Psoas muscle (tissue), 8 donors: ENCODE results near the gene MTG1. TPM values are rescaled to one million over a fixed set of nuclear protein-coding genes. Genes with fewer than 3 reads are reported as not detected.
"Not testable (repeated sequence)": the region's sequence is repeated elsewhere in the genome, so short reads cannot be mapped to it uniquely, and the experiment has no call there.

ENCODE experiments used
- ATAC-seq, 4 donors: fragments of 200-7000 bp; cut with Tn5 transposase; one replicate each; pipeline ENCODE4 v1.9.1; 2020; ENCODE audit warnings: moderate library complexity in 3 of 4, mild to moderate bottlenecking in 2 of 4
- DNase-seq, 2 donors: peaks; one replicate each; pipeline ENCODE4 v3.0.0-alpha.2; 2020
- H3K27ac ChIP-seq: fragments of 200-600 bp; one replicate; pipeline ENCODE4 v1.8.0; 2022
- H3K27me3 ChIP-seq, 3 donors: fragments of 200-600 bp in 1 of 3; one replicate each; pipeline versions ENCODE4 v1.6.1 to v1.8.0; 2013 to 2022; ENCODE audit warnings: low read length in 2 of 3, mild to moderate bottlenecking in 2 of 3, moderate library complexity in 1 of 3; ENCODE audit not compliant: insufficient read depth in 3 of 3
- H3K36me3 ChIP-seq, 2 donors: fragments of 200-600 bp in 1 of 2; one replicate each; pipeline versions ENCODE4 v1.6.1 to v1.8.0; 2013 to 2022; ENCODE audit warnings: low read depth in 1 of 2, mild to moderate bottlenecking in 1 of 2, moderate library complexity in 1 of 2; ENCODE audit not compliant: insufficient read depth in 1 of 2
- H3K4me1 ChIP-seq: fragments of 200-600 bp; one replicate; pipeline ENCODE4 v1.8.0; 2022
- H3K4me3 ChIP-seq: fragments of 200-600 bp; one replicate; pipeline ENCODE4 v1.8.0; 2022; ENCODE audit warnings: mild to moderate bottlenecking
- H3K9me3 ChIP-seq: fragments of 200-600 bp; one replicate; pipeline ENCODE4 v1.8.0; 2022
- CTCF ChIP-seq: fragments of 200-600 bp; IDR thresholded peaks from one replicate; pipeline ENCODE4 v1.8.0; 2022; ENCODE audit warnings: antibody characterized with exemption
- WGBS, 3 donors: extraction: QIAGEN DNeasy Blood & Tissue Kit; methylation state at CpG; one replicate each; pipeline versions ENCODE4 v1.1.6 to v1.1.7; 2013; 5-methylcytosine and 5-hydroxymethylcytosine counted together
- intact Hi-C, 2 donors: fragments of 100-400 bp; cut with DNase I; formaldehyde crosslinking; loops; one replicate each; pipeline versions ENCODE4 v1.11.0 to v1.14.2; 2022
- polyA plus RNA-seq, 3 donors: library from polyadenylated mRNA; stranded (reverse); fragments of 200-250 nt; gene quantifications; one replicate each; pipeline ENCODE4 v1.2.3, GENCODE V29; 2013
- total RNA-seq, 4 donors: library from RNA; stranded (reverse); fragmentation: NEBNext Ultra II Directional in 2 of 4; extraction: Animal tissue kit (Norgen Biotek cat#: 25700) in 2 of 4; gene quantifications; one replicate each; pipeline versions ENCODE4 v1.2.1 to v1.2.4, GENCODE V29; 2021 to 2023
- donor health status: healthy with polysubstance abuse.
- donor health status: DM: no; HTN: no; CAD: no; lungs with moderate emphysema.
- donor health status: Bipolar disorder and iron deficiency.
- donor health status: healthy.
- donor health status: DM: yes; HTN: yes; CAD: no.
- donor health status: DM: no; HTN: no; CAD: no.
- donor health status: DM: no; HTN: no; CAD: no.
- donor health status: DM: yes; HTN: yes; CAD: no.

The MTG1 gene
- total and polyA plus RNA-seq, 7 donors, result 22.7 to 67.1 (median 31.5) TPM

GRCh38 chr10:133405844-133406527 is 12.0 kb downstream of the MTG1 start:
- Histone ChIP-seq H3K36me3 (peaks cover 11 to 97% of the 10 kb centered on the region in 2 donors), H3K4me1 (no peaks in the 10 kb centered on the region), H3K27ac (no peak overlapping the region), H3K9me3 (peaks cover 2% of the 10 kb centered on the region), H3K4me3 (no peak overlapping the region), H3K27me3 (no peaks in the 10 kb centered on the region)
- 90 to 96% (median 95%) methylated on average over 8 of the region's 8 CpGs for WGBS, 3 donors
- ATAC-seq, result no peak
- no peak for TF ChIP-seq CTCF
- intact Hi-C loops, result no loop called here
- no peak for DNase-seq

DNA sequence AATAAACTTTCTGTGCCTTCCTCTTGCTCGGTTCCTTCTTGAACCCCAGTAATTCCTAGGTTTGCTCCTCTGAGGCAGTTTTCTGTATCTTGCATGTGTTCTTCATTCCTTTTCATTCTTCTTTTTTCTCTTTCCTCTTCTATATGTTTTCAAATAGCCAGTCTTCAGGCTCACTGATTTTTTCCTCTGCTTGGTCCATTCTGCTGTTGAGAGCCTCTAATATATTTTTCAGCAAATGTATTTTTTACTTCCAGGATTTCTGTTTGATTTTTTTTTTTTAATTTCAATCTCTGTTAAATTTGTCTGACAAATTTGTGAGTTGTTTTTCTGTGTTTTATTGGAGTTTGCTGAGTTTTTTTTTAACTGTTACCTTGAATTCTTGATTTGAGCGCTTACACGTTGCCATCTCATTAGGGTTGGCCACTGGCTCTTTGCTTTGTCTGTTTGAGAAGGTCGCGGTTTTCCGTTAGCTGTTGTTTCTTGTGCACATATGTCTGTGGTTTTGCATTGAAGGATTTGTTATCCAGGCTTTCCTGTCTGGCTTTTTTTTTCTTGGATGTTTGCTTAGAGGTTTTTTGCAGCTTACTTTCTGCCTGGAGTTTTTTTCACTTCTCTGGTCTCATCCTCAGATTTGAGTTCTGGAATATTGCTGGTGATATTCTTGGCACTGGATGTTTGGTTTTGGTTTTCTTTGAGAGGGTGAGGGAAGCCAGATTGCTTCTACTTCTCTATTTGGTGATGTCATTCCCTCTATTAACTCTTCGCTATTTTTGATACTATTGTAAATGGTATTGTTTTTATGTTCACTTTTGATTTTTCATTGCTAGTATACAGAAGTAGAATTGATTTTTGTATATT is 17.8 kb downstream of the MTG1 start:
- WGBS, 3 donors, result 97 to 99% (median 97%) methylated on average over 7 of the region's 7 CpGs
- Histone ChIP-seq H3K27ac (no peak overlapping the region), H3K4me1 (no peaks in the 10 kb centered on the region), H3K9me3 (peaks cover 23% of the 10 kb centered on the region), H3K27me3 (no peaks in the 10 kb centered on the region), H3K4me3 (no peak overlapping the region), H3K36me3 (peaks cover 5 to 75% of the 10 kb centered on the region in 2 donors)
- DNase-seq (no peak), ATAC-seq (no peak)
- no peak for TF ChIP-seq CTCF
- intact Hi-C loops, result no loop called here

DNA sequence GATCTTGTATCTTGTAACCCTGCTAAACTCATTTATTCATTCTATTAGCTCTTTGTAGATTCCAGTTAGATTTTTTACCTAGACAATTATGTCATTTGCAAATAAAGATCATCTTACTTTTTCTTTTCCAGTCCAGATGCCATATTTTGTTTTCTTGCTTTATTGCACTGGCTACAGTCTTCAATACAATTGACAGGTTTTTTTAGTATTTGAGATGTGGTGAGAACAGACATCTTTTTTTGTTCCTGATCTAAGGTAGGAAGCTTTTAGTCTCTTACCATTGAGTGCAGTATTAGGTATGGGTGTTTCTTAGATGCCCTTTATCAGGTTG is 18.4 kb downstream of the MTG1 start:
- no peak for ATAC-seq
- peaks cover 5 to 69% of the 10 kb centered on the region in 2 donors for H3K36me3 ChIP-seq

GRCh38 chr10:133414401-133414800 is 20.4 kb downstream of the MTG1 start:
- H3K27ac ChIP-seq, H3K4me3 ChIP-seq, ATAC-seq, H3K4me1 ChIP-seq, H3K27me3 ChIP-seq, intact Hi-C loops, DNase-seq: not testable (repeated sequence)
- Histone ChIP-seq H3K9me3 (peaks cover 23% of the 10 kb centered on the region), H3K36me3 (peaks cover 0 to 63% of the 10 kb centered on the region in 2 donors)
- WGBS, 3 donors, result 99% methylated on average over 16 to 21 of the region's 23 CpGs

More for the DNA sequence above, 18.4 kb downstream of the MTG1 start:
- no peak overlapping the region for H3K27ac ChIP-seq
- intact Hi-C loops, result no loop called here
- H3K4me3 ChIP-seq, result no peak overlapping the region
- DNase-seq, result no peak
- H3K4me1 ChIP-seq, result no peaks in the 10 kb centered on the region
- TF ChIP-seq CTCF, result no peak
- peaks cover 23% of the 10 kb centered on the region for H3K9me3 ChIP-seq
- H3K27me3 ChIP-seq, result no peaks in the 10 kb centered on the region

DNA sequence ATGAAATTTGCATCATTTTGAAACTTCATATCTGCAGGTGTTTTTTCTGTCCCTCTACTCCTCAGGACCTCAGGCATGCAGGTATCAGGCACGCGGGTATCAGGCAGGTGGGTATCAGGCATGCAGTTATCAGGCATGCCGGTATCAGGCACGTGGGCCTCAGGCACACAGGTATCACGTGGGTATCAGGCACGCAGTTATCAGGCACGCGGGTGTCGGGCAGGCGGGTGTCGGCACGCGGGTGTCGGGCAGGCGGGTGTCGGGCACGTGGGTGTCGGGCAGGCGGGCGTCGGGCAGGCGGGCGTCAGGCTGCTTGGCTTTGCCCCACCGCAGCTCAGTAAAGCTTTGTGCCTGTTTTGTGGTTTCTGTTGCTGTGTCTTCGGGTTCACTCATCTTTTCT is 21.8 kb downstream of the MTG1 start:
- intact Hi-C loops, result no loop called here
- Histone ChIP-seq H3K27me3 (peaks cover 0 to 5% (median 0%) of the 10 kb centered on the region in 3 donors), H3K27ac (no peak overlapping the region), H3K36me3 (peaks cover 0 to 63% of the 10 kb centered on the region in 2 donors), H3K4me1 (no peaks in the 10 kb centered on the region), H3K9me3 (peaks cover 23% of the 10 kb centered on the region), H3K4me3 (no peak overlapping the region)
- WGBS, 3 donors, result 95 to 99% (median 96%) methylated on average over 25 of the region's 25 CpGs
- no peak for DNase-seq
- TF ChIP-seq CTCF, result no peak
- no peak for ATAC-seq
